ENCODE measurements around the gene TMEM38A. TPM values are rescaled to one million over a fixed set of nuclear protein-coding genes. Genes with fewer than 3 reads are reported as not detected.

The TMEM38A gene, protein sequence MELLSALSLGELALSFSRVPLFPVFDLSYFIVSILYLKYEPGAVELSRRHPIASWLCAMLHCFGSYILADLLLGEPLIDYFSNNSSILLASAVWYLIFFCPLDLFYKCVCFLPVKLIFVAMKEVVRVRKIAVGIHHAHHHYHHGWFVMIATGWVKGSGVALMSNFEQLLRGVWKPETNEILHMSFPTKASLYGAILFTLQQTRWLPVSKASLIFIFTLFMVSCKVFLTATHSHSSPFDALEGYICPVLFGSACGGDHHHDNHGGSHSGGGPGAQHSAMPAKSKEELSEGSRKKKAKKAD
- total RNA-seq = 7.7 and 8.5 TPM in 2 replicates

DNA sequence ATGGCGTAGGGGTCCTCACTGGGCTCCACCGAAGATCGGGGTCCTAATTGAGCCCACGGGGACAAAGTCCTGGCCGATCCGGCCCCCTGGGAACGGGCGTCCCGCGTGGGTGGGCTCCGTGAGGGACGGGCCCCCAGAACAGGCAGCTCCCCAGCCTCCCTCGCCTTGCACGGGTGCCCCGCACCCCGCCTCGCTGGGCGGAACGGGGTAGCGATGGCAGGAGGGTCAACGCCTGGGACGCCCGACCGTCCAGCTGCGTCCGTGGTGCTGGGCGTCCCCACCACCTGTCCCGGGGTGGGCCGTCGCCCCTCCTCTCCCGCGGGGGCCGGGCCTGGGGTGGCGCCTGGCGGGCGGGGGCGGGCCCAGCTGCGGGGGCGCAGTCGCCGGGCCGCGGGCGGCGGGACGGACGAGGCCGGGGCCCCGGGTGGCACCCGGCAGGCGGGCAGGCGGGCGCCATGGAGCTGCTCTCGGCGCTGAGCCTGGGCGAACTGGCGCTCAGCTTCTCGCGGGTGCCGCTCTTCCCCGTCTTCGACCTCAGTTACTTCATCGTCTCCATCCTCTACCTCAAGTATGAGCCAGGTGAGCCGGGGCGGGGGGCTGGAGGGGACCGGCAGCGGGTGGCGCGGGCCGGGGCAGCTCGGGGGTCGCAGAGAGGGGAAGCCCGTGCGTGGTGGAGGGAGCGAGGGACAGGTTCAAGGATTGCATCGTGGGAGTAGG, at the start of gene TMEM38A:
Gene TMEM38A (plus strand): TSS at position 377 of the 717 bp plus-strand sequence. CDS start 79 bp downstream, at position 456.

DNA sequence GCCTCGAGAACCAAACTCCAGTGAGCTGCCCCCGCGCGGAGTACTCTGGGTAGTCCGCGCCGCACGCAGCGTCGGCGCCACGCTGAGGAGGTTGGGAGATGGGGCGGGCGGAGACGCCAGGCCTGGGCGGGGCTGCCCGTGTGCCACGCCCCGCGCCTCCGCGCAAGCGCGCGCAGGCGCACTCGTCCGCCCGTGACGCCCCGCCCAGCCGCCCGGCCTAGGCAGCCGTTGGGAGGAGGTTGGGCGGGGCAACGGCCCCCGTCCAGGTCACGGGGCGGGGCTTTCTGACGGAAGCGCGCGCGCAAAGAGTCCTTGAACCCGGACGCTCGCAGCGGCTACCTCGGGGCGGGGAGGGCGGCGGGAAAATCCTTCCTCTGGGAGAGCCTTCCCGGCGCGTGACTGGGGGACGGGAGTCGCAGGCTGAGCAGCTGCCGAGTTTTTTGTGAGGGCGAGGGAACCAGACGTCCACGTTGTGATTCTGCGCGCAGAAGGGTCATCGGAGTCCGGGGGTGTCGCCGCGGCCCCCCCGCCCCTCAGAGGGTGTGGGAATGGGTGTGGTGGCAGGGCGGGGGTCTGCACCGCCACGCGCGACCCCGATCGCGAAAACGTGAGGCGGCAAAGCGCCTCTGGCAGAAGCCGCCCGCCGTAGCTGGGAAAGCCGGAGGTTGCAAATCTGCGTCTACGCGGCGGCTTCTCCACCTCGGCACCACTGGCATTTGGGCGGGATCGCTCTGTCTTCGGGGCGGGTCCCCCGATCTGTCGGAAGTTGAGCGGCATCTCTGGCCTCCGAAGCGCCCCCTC, 32.6 kb upstream of the TMEM38A start, which contains the start of gene MED26:
Gene MED26 (minus strand): TSS at position 22 of the 801 bp plus-strand sequence. CDS start 261 bp downstream, outside the sequence.

DNA sequence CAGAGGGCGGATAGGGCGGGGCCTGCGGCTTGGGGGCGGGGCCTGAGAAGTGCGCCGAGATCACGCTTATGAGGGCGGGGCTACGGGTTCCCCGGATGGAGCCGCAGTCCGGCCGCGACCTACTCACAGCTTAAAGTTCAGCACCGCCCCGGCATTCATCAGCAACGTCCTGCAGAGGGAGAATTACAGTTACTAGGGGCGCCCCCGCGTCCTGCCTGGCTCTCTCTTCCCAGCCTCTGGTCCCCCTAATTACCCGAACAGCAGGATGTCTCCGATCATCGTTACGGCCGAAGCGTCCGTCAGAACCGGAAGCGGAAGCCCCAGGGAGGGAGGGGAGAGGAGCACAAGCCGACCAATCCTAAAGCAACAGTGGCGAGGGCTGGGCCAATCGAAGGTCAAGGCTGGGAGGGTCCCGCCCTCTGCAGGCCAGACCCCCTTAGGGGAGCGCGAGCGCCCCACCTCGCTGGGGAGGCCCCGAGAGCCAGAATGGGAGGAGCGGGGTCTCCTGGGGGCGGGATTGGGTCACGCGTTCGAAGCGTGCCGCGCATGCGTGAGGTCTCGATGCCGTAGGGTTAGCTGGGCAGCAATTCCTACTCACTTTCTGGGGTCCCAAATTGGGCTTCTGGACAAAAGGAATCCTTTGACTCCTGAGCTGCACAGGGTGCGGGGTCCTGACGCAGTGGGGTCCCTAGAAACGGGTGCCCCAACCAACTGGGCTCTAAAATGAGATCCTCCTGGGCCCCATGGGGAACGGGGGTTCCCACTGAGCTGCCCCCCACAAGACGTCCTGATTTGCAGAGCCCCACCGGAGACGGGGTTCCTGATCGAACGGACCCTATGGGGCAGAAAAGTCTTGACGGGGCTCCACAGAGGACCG, 869 bp upstream of the TMEM38A start, which contains the start of gene SMIM7:
Gene SMIM7 (minus strand): TSS at position 313 of the 877 bp plus-strand sequence. CDS start 34 bp downstream, at position 279.

Other genes starting within 250 kb of the TMEM38A start
- 6.2 and 7.2 TPM in 2 replicates for gene EPS15L1, start 189.2 kb upstream of the TMEM38A start, total RNA-seq
- gene CALR3, start 165.0 kb upstream of the TMEM38A start, total RNA-seq = 0.64 TPM in 1 of 2 replicates, not detected in the other
- 1.2 and 2.8 TPM in 2 replicates for gene C19orf44, start 164.7 kb upstream of the TMEM38A start, total RNA-seq
- 3.4 and 4.1 TPM in 2 replicates for gene CHERP, start 118.7 kb upstream of the TMEM38A start, total RNA-seq
- 22.4 and 34.9 TPM in 2 replicates for gene SLC35E1, start 88.7 kb upstream of the TMEM38A start, total RNA-seq
- 3.1 and 3.6 TPM in 2 replicates for gene MED26, start 32.9 kb upstream of the TMEM38A start, total RNA-seq
- 71.6 and 84.8 TPM in 2 replicates for gene SMIM7, start 995 bp upstream of the TMEM38A start, total RNA-seq
- gene NWD1, start 58.7 kb downstream of the TMEM38A start, total RNA-seq = under 0.01 and 0.21 TPM in 2 replicates
- 16.2 and 28.2 TPM in 2 replicates for gene SIN3B, start 168.3 kb downstream of the TMEM38A start, total RNA-seq
- not detected in 2 replicates for gene F2RL3, start 227.9 kb downstream of the TMEM38A start, total RNA-seq

Measured in tracheal epithelial cell (primary cell).